SIG-M5 (cell line): ENCODE measurements around the gene PLEKHH1.

ENCODE experiments used
- DNase-seq: peaks from one replicate; lab custom pipeline; 2025; lab: John Stamatoyannopoulos, UW

PLEKHH1 gene

GRCh38 chr14:67510836-67511235, 22.3 kb upstream of the PLEKHH1 start:
- no peak for DNase-seq

GRCh38 chr14:67512463-67513310, 20.4 kb upstream of the PLEKHH1 start:
- no peak for DNase-seq

- DNase-seq, result no peak
These were observed 19.4 kb upstream of the PLEKHH1 start for GRCh38 chr14:67513631-67514108.

- no peak for DNase-seq
These were observed 18.9 kb upstream of the PLEKHH1 start for GRCh38 chr14:67514203-67514607.

- no peak for DNase-seq
These were observed 18.3 kb upstream of the PLEKHH1 start for GRCh38 chr14:67514650-67515385.

GRCh38 chr14:67515386-67516079, 17.6 kb upstream of the PLEKHH1 start:
- no peak for DNase-seq

- no peak for DNase-seq
These were observed 16.4 kb upstream of the PLEKHH1 start for GRCh38 chr14:67516676-67517075.

GRCh38 chr14:67517083-67517482, 16.0 kb upstream of the PLEKHH1 start:
- no peak for DNase-seq

GRCh38 chr14:67519406-67519805, 13.7 kb upstream of the PLEKHH1 start:
- DNase-seq, result no peak

GRCh38 chr14:67520482-67520881, 12.6 kb upstream of the PLEKHH1 start:
- DNase-seq, result no peak

GRCh38 chr14:67522270-67522669, 10.8 kb upstream of the PLEKHH1 start:
- DNase-seq, result no peak

- no peak for DNase-seq
These were observed 9.1 kb upstream of the PLEKHH1 start for GRCh38 chr14:67523764-67524633.

GRCh38 chr14:67524634-67524963, 8.5 kb upstream of the PLEKHH1 start:
- DNase-seq, result no peak

GRCh38 chr14:67525389-67525788, 7.7 kb upstream of the PLEKHH1 start:
- DNase-seq, result no peak

GRCh38 chr14:67526181-67526580, 6.9 kb upstream of the PLEKHH1 start:
- DNase-seq, result no peak

- no peak for DNase-seq
These were observed 6.2 kb upstream of the PLEKHH1 start for GRCh38 chr14:67526676-67527459.

GRCh38 chr14:67527756-67528155, 5.3 kb upstream of the PLEKHH1 start:
- DNase-seq, result no peak

GRCh38 chr14:67528276-67528675, 4.8 kb upstream of the PLEKHH1 start:
- no peak for DNase-seq

GRCh38 chr14:67529947-67530935, 2.8 kb upstream of the PLEKHH1 start:
- no peak for DNase-seq

- DNase-seq, result no peak
These were observed 488 bp upstream of the PLEKHH1 start for GRCh38 chr14:67532606-67532997.
